H1 (cell line): ENCODE measurements around the gene ARHGEF40. TPM values are rescaled to one million over a fixed set of nuclear protein-coding genes. Genes with fewer than 3 reads are reported as not detected.

Experiments used
- CTCF ChIA-PET: fragments of 300-600 bp; sonication (Branson Sonifier 250); formaldehyde crosslinking; loops from one replicate; lab custom pipeline; 2021; ENCODE audit not compliant: partially characterized antibody; lab: Charles Lee
- POLR2A ChIA-PET: fragments of 300-600 bp; sonication (Branson Sonifier 250); formaldehyde crosslinking; loops from one replicate; lab custom pipeline; 2021; ENCODE audit warnings: inconsistent platforms; ENCODE audit not compliant: partially characterized antibody; lab: Charles Lee
- DNase-seq, 2 experiments: peaks; one replicate each; pipeline versions ENCODE4 v3.0.0 to v3.0.0-alpha.2; 2010 to 2022; ENCODE audit warnings: low spot score in 2 of 2, low read depth in 1 of 2, mixed read lengths in 1 of 2
- FAIRE-seq: peaks from 2 replicates; lab custom pipeline; 2011; peaks lifted over from hg19 to GRCh38; lab: Jason Lieb, UNC
- H2AFZ ChIP-seq: 2 replicates; pipeline ENCODE4 v1.8.1; 2012; ENCODE audit warnings: low read length, inconsistent platforms
- H2AK5ac ChIP-seq: 2 replicates; pipeline ENCODE4 v1.6.1; 2013; ENCODE audit warnings: low read depth, low read length
- H2BK120ac ChIP-seq: replicated peaks from 2 replicates; pipeline ENCODE3; 2013; ENCODE audit warnings: low read depth, low read length, inconsistent platforms
- H2BK12ac ChIP-seq: 2 replicates; pipeline ENCODE4 v1.6.1; 2013; ENCODE audit warnings: low read depth, low read length
- H2BK15ac ChIP-seq: 2 replicates; pipeline ENCODE4 v1.6.1; 2013; ENCODE audit warnings: low read length
- H2BK20ac ChIP-seq: 2 replicates; pipeline ENCODE4 v1.6.1; 2013; ENCODE audit warnings: low read length
- H2BK5ac ChIP-seq: 2 replicates; pipeline ENCODE4 v1.6.1; 2013; ENCODE audit warnings: low read depth, low read length
- H3K14ac ChIP-seq: 2 replicates; pipeline ENCODE4 v1.6.1; 2013; ENCODE audit warnings: inconsistent platforms; ENCODE audit not compliant: insufficient read length
- H3K18ac ChIP-seq: 2 replicates; pipeline ENCODE4 v1.6.1; 2013; ENCODE audit warnings: low read length; ENCODE audit errors: extremely low read depth
- H3K23ac ChIP-seq: 2 replicates; pipeline ENCODE4 v1.6.1; 2013; ENCODE audit warnings: inconsistent platforms; ENCODE audit not compliant: insufficient read length
- H3K23me2 ChIP-seq: 2 replicates; pipeline ENCODE4 v1.6.1; 2013; ENCODE audit warnings: low read depth, low read length
- H3K27ac ChIP-seq: 2 replicates; pipeline ENCODE4 v1.6.1; 2011; ENCODE audit warnings: low read depth, low read length, inconsistent platforms
- H3K27me3 ChIP-seq, 4 experiments: replicated peaks in 1 of 4; 1 replicate in 1 of 4; 2 replicates in 3 of 4; pipeline versions ENCODE4 v1.6.1 to v1.8.1; 2011 to 2013; ENCODE audit warnings: low read length in 3 of 4, mild to moderate bottlenecking in 3 of 4, inconsistent platforms in 2 of 4, mixed read lengths in 2 of 4, moderate library complexity in 1 of 4; ENCODE audit not compliant: control insufficient read depth in 3 of 4, insufficient read depth in 3 of 4; ENCODE audit errors: extremely low read depth in 1 of 4
- H3K36me3 ChIP-seq, 4 experiments: 2 replicates each; pipeline versions ENCODE4 v1.6.1 to v1.8.1; 2011 to 2013; ENCODE audit warnings: mild to moderate bottlenecking in 4 of 4, low read length in 3 of 4, moderate library complexity in 2 of 4, control low read depth in 1 of 4, inconsistent platforms in 1 of 4; ENCODE audit not compliant: insufficient read depth in 4 of 4, control insufficient read depth in 2 of 4
- H3K4ac ChIP-seq: replicated peaks from 2 replicates; pipeline ENCODE3; 2013; ENCODE audit warnings: low read length, low read depth, mixed read lengths, inconsistent platforms; ENCODE audit not compliant: insufficient read length
- H3K4me1 ChIP-seq, 4 experiments: replicated peaks in 1 of 4; 1 replicate in 1 of 4; 2 replicates in 3 of 4; pipeline versions ENCODE4 v1.6.1 to v1.8.1; 2011 to 2013; ENCODE audit warnings: low read length in 3 of 4, inconsistent platforms in 2 of 4, mixed read lengths in 1 of 4; ENCODE audit not compliant: insufficient read depth in 4 of 4, control insufficient read depth in 3 of 4
- H3K4me2 ChIP-seq, 2 experiments: 2 replicates each; pipeline versions ENCODE4 v1.6.1 to v1.8.1; 2011 to 2013; ENCODE audit warnings: low read depth in 2 of 2, low read length in 2 of 2, control low read depth in 1 of 2, inconsistent platforms in 1 of 2, mild to moderate bottlenecking in 1 of 2; ENCODE audit not compliant: insufficient read depth in 1 of 2
- H3K4me3 ChIP-seq, 4 experiments: fragments of 200-600, 300-600 bp in 1 of 4; sonication (generic), shearing (Covaris generic), sonication (Bioruptor Twin) in 1 of 4; 2 replicates each; pipeline versions ENCODE4 v1.5.1 to v1.8.1; 2011 to 2016; ENCODE audit warnings: low read length in 4 of 4, low read depth in 3 of 4, control low read depth in 2 of 4, inconsistent platforms in 2 of 4, mild to moderate bottlenecking in 2 of 4, mixed read lengths in 1 of 4, moderate library complexity in 1 of 4; ENCODE audit not compliant: insufficient read depth in 2 of 4; ENCODE audit errors: extremely low read depth in 1 of 4
- H3K56ac ChIP-seq: replicated peaks from 2 replicates; pipeline ENCODE3; 2013; ENCODE audit warnings: low read depth, mild to moderate bottlenecking, mixed read lengths, low read length, inconsistent platforms; ENCODE audit not compliant: insufficient read length
- H3K79me1 ChIP-seq: 2 replicates; pipeline ENCODE4 v1.6.1; 2013; ENCODE audit warnings: low read depth, low read length, control low read depth
- H3K79me2 ChIP-seq, 2 experiments: 2 replicates each; pipeline versions ENCODE4 v1.6.1 to v1.8.1; 2012 to 2013; ENCODE audit warnings: low read length in 2 of 2, mild to moderate bottlenecking in 2 of 2, inconsistent platforms in 1 of 2; ENCODE audit not compliant: insufficient read depth in 2 of 2, control insufficient read depth in 1 of 2
- H3K9ac ChIP-seq, 4 experiments: replicated peaks in 1 of 4; 1 replicate in 1 of 4; 2 replicates in 3 of 4; pipeline versions ENCODE4 v1.6.1 to v1.8.1; 2011 to 2013; ENCODE audit warnings: low read depth in 3 of 4, low read length in 3 of 4, control low read depth in 2 of 4, mild to moderate bottlenecking in 2 of 4, moderate library complexity in 2 of 4, inconsistent platforms in 1 of 4; ENCODE audit errors: extremely low read depth in 1 of 4
- H3K9me3 ChIP-seq, 2 experiments: 2 replicates each; pipeline versions ENCODE4 v1.6.1 to v1.8.1; 2012 to 2013; ENCODE audit warnings: mild to moderate bottlenecking in 2 of 2, moderate library complexity in 2 of 2, control low read depth in 1 of 2, inconsistent platforms in 1 of 2, low read depth in 1 of 2, low read length in 1 of 2, mixed read lengths in 1 of 2; ENCODE audit not compliant: insufficient read depth in 2 of 2
- H4K20me1 ChIP-seq, 2 experiments: replicated peaks in 1 of 2; 2 replicates each; pipeline versions ENCODE3 to v1.8.1; 2011 to 2013; ENCODE audit warnings: inconsistent platforms in 2 of 2, low read length in 2 of 2, mild to moderate bottlenecking in 1 of 2; ENCODE audit not compliant: insufficient read depth in 2 of 2, control insufficient read depth in 1 of 2
- H4K5ac ChIP-seq: 2 replicates; pipeline ENCODE4 v1.6.1; 2013; ENCODE audit warnings: low read length, low read depth, mixed read lengths, inconsistent platforms; ENCODE audit not compliant: insufficient read length
- H4K8ac ChIP-seq: 2 replicates; pipeline ENCODE4 v1.8.0; 2013; ENCODE audit warnings: mild to moderate bottlenecking, moderate library complexity, low read length, inconsistent platforms; ENCODE audit not compliant: insufficient read depth; ENCODE audit errors: extremely low read depth
- H4K91ac ChIP-seq: replicated peaks from 2 replicates; pipeline ENCODE3; 2013; ENCODE audit warnings: low read length, mixed read lengths, inconsistent platforms; ENCODE audit not compliant: insufficient read length
- CREB1 ChIP-seq: IDR thresholded peaks from 2 replicates; pipeline ENCODE4 v1.6.1; 2012; ENCODE audit warnings: inconsistent platforms
- HDAC2 ChIP-seq, 2 experiments: fragments of 300-600 bp in 1 of 2; sonication (generic) in 1 of 2; IDR thresholded peaks; 2 replicates each; pipeline ENCODE4 v1.6.1; 2011 to 2012; ENCODE audit warnings: low read depth in 2 of 2, low read length in 2 of 2, mild to moderate bottlenecking in 2 of 2, moderate library complexity in 2 of 2, borderline replicate concordance in 1 of 2, inconsistent platforms in 1 of 2
- MAFK ChIP-seq: IDR thresholded peaks from 2 replicates; pipeline ENCODE4 v1.6.1; 2012; ENCODE audit warnings: low read depth, mild to moderate bottlenecking, improper control_type of control experiment, low read length
- RFX5 ChIP-seq: IDR thresholded peaks from 2 replicates; pipeline ENCODE4 v1.6.1; 2011; ENCODE audit warnings: low read depth, low read length, improper control_type of control experiment, borderline replicate concordance
- SIRT6 ChIP-seq: IDR thresholded peaks from one replicate; pipeline ENCODE4 v1.7.1; 2012; ENCODE audit warnings: low read length, inconsistent platforms
- SRF ChIP-seq: IDR thresholded peaks from 2 replicates; pipeline ENCODE4 v1.6.1; 2011; ENCODE audit warnings: mild to moderate bottlenecking, low read depth, low read length, moderate library complexity
- WGBS, 2 experiments: shearing (Covaris generic) in 1 of 2; methylation state at CpG; one replicate each; pipeline versions ENCODE4 v1.1.6 to v1.1.7; 2013 to 2015; ENCODE audit warnings: low lambda C conversion rate in 2 of 2, mixed read lengths in 2 of 2, inconsistent platforms in 1 of 2, low coverage in 1 of 2, missing lambda C conversion rate in 1 of 2; ENCODE audit not compliant: insufficient replicate concordance in 2 of 2, insufficient coverage in 1 of 2, insufficient read length in 1 of 2; ENCODE audit errors: extremely low coverage in 1 of 2, missing lambda C conversion rate in 1 of 2; 5-methylcytosine and 5-hydroxymethylcytosine counted together
- polyA plus RNA-seq, 7 experiments: library from polyadenylated mRNA; depleted of rRNA in 3 of 7; stranded (reverse) in 5 of 7; unstranded in 2 of 7; fragments of >200 nt in 5 of 7; fragments of 200-250 nt in 2 of 7; gene quantifications; 1 replicate in 5 of 7; 2 replicates in 1 of 7; 4 replicates in 1 of 7; pipeline versions ENCODE4 v1.2.1 to v1.2.3, GENCODE V29; 2011 to 2013; ENCODE audit warnings: missing spikeins in 2 of 7, mixed read lengths in 2 of 7
- total RNA-seq: library from RNA; stranded (reverse); fragmentation: NEBNext Ultra II Directional; extraction: Animal tissue kit (Norgen Biotek cat#: 25700); gene quantifications from 2 replicates; pipeline ENCODE4 v1.2.1, GENCODE V29; 2021

Gene ARHGEF40
- total and polyA plus RNA-seq, 2 of the 8 experiments (the other 6 are each of a cell fraction or from before 2014, with no cell fraction given) = 53.1 to 101 TPM

- Histone ChIP-seq H3K23me2 (no peaks in the 10 kb centered on the region), H2BK15ac (no peak overlapping the region), H4K20me1 (no peaks in the 10 kb centered on the region), H3K56ac (no peak overlapping the region), H3K23ac (no peak overlapping the region), H3K9me3 (no peaks in the 10 kb centered on the region), H3K9ac (no peak overlapping the region), H2BK120ac (no peak overlapping the region), H2AFZ (no peak overlapping the region), H3K27me3 (no peaks in the 10 kb centered on the region), H2BK12ac (no peak overlapping the region), H3K79me2 (no peaks in the 10 kb centered on the region), H3K4me1 (no peaks in the 10 kb centered on the region), H3K4me3 (no peak overlapping the region), H3K79me1 (no peaks in the 10 kb centered on the region), H3K36me3 (no peaks in the 10 kb centered on the region), H3K4me2 (no peak overlapping the region), H2AK5ac (no peak overlapping the region), H3K18ac (no peak overlapping the region), H4K91ac (no peak overlapping the region), H2BK5ac (no peak overlapping the region), H4K8ac (no peak overlapping the region), H3K14ac (no peak overlapping the region), H2BK20ac (no peak overlapping the region), H3K27ac (no peak overlapping the region), H3K4ac (no peak overlapping the region), H4K5ac (no peak overlapping the region)
- ChIA-PET CTCF (interaction anchor here (5.7 kb wide), 1 partner anchor 15 kb away, joined by 28 read pairs; no protein-coding TSS in a partner anchor), POLR2A (no interaction called here)
- FAIRE-seq = no peak
- WGBS, 2 experiments = 78% methylated on average over 6 of the region's 6 CpGs; no CpG with 5 or more reads in 1 of the 2 experiments
- DNase-seq = no peak
- no peak for TF ChIP-seq MAFK
- TF ChIP-seq HDAC2 (IDR thresholded peaks at IDR 0.05; ENCODE audit: borderline replicate concordance in 1 of 2, low read depth in 2 of 2, low read length in 2 of 2) = no peak
- no peak for TF ChIP-seq SIRT6
- TF ChIP-seq CREB1 = no peak
- no peak for TF ChIP-seq RFX5
- no peak for TF ChIP-seq SRF
Observed at GRCh38 chr14:21120686-21121085, 50.6 kb downstream of the ARHGEF40 start.
